Measurements from ENCODE around the gene BUB1. TPM values are rescaled to one million over a fixed set of nuclear protein-coding genes. Genes with fewer than 3 reads are reported as not detected.

Gene BUB1
- total and polyA plus RNA-seq, 2 of the 8 experiments (the other 6 are each of a cell fraction or from before 2014, with no cell fraction given) = 48.4 to 113 TPM

DNA sequence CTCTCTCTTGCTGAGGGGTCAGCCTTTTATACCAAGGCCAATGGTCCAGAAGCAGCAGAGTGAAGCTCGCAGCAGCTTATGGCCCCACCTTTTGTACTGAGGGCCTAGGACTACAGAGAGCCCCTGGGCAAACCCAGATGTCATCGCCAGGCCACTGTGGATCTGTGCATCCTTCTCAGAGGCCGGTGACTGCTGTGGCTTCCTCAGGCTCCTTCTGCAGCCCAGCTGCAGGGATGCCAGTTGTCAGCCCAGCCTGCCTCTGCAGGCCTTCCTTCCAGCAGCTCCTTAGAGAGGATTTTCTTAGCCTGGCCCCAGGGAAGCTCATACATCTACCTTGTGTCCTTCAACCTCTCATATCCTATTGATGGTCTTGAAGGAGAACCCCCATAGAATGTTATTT lies 48.0 kb upstream of the BUB1 start:
- FAIRE-seq (no peak), DNase-seq (ENCODE audit: low read depth in 1 of 2, low spot score in 2 of 2) (no peak)
- no peak overlapping the region for H2BK20ac ChIP-seq (ENCODE audit: low read length)
- H3K23me2 ChIP-seq (ENCODE audit: low read depth, low read length) = no peaks in the 10 kb centered on the region
- WGBS, 2 experiments (ENCODE audit: extremely low coverage in 1 of 2, insufficient coverage in 1 of 2, insufficient read length in 1 of 2, insufficient replicate concordance in 2 of 2, low coverage in 1 of 2, low lambda C conversion rate in 2 of 2, missing lambda C conversion rate in 1 of 2) = 94% methylated on average over 3 of the region's 3 CpGs; no CpG with 5 or more reads in 1 of the 2 experiments
- no peak overlapping the region for H4K8ac ChIP-seq (ENCODE audit: extremely low read depth, insufficient read depth, low read length)
- no peak for TF ChIP-seq EGR1 (IDR thresholded peaks at IDR 0.05; ENCODE audit: borderline replicate concordance, low read depth, low read length)
- TF ChIP-seq TBP (IDR thresholded peaks at IDR 0.05; ENCODE audit: low read depth, low read length) = no peak
- no peak for TF ChIP-seq TAF7 (optimal IDR thresholded peaks at IDR 0.05; ENCODE audit: borderline replicate concordance, low read depth, low read length)
- no peak for TF ChIP-seq CREB1 (IDR thresholded peaks at IDR 0.05)
- H3K18ac ChIP-seq (ENCODE audit: extremely low read depth, low read length) = no peak overlapping the region
- no peak overlapping the region for H3K9ac ChIP-seq (replicated peaks in 1 of 4; ENCODE audit: extremely low read depth in 1 of 4, low read depth in 3 of 4, low read length in 3 of 4)
- CTCF ChIA-PET (ENCODE audit: partially characterized antibody) = interaction anchor here (0.6 to 1.2 kb wide), 3 partner anchors 13 to 67 kb away, joined by 3 to 5 read pairs (median 3); no protein-coding TSS in a partner anchor
- H3K36me3 ChIP-seq (ENCODE audit: control insufficient read depth in 2 of 4, insufficient read depth in 4 of 4, low read length in 3 of 4) = no peaks in the 10 kb centered on the region
- H3K14ac ChIP-seq (ENCODE audit: insufficient read length) = no peak overlapping the region
- H3K4me2 ChIP-seq (ENCODE audit: insufficient read depth in 1 of 2, low read depth in 2 of 2, low read length in 2 of 2) = no peak overlapping the region
- H2BK15ac ChIP-seq (ENCODE audit: low read length) = no peak overlapping the region
- POLR2A ChIA-PET (ENCODE audit: partially characterized antibody) = interaction anchor here (0.8 to 1.6 kb wide), 3 partner anchors 24 to 47 kb away, joined by 3 to 4 read pairs (median 3); no protein-coding TSS in a partner anchor
- no peak overlapping the region for H2AK5ac ChIP-seq (ENCODE audit: low read depth, low read length)
- no peak overlapping the region for H2BK120ac ChIP-seq (replicated peaks; ENCODE audit: low read depth, low read length)
- peaks cover 0 to 7% (median 1%) of the 10 kb centered on the region in 4 experiments; a peak in 4 of 7 replicates for H3K4me1 ChIP-seq (replicated peaks in 1 of 4; ENCODE audit: control insufficient read depth in 3 of 4, insufficient read depth in 4 of 4, low read length in 3 of 4)
- no peak overlapping the region for H3K27ac ChIP-seq (ENCODE audit: low read depth, low read length)
- H3K56ac ChIP-seq (replicated peaks; ENCODE audit: insufficient read length, low read depth, low read length) = no peak overlapping the region
- H3K79me2 ChIP-seq (ENCODE audit: control insufficient read depth in 1 of 2, insufficient read depth in 2 of 2, low read length in 2 of 2) = no peaks in the 10 kb centered on the region
- H2BK5ac ChIP-seq (ENCODE audit: low read depth, low read length) = no peak overlapping the region
- no peak overlapping the region for H4K5ac ChIP-seq (ENCODE audit: insufficient read length, low read depth, low read length)
- no peak overlapping the region for H3K4ac ChIP-seq (replicated peaks; ENCODE audit: insufficient read length, low read depth, low read length)
- no peak overlapping the region for H2AFZ ChIP-seq (ENCODE audit: low read length)
- H2BK12ac ChIP-seq (ENCODE audit: low read depth, low read length) = no peak overlapping the region
- H3K23ac ChIP-seq (ENCODE audit: insufficient read length) = no peak overlapping the region
- H4K91ac ChIP-seq (replicated peaks; ENCODE audit: insufficient read length, low read length) = no peak overlapping the region
- H3K27me3 ChIP-seq (replicated peaks in 1 of 4; ENCODE audit: control insufficient read depth in 3 of 4, extremely low read depth in 1 of 4, insufficient read depth in 3 of 4, low read length in 3 of 4) = peaks cover 0 to 2% (median 0%) of the 10 kb centered on the region in 4 experiments; a peak in 1 of 7 replicates
- no peaks in the 10 kb centered on the region for H3K79me1 ChIP-seq (ENCODE audit: low read depth, low read length)
- H4K20me1 ChIP-seq (replicated peaks in 1 of 2; ENCODE audit: control insufficient read depth in 1 of 2, insufficient read depth in 2 of 2, low read length in 2 of 2) = no peaks in the 10 kb centered on the region
- H3K4me3 ChIP-seq (ENCODE audit: extremely low read depth in 1 of 4, insufficient read depth in 2 of 4, low read depth in 3 of 4, low read length in 4 of 4) = no peak overlapping the region
- no peaks in the 10 kb centered on the region for H3K9me3 ChIP-seq (ENCODE audit: insufficient read depth in 2 of 2, low read depth in 1 of 2, low read length in 1 of 2)
